DOHH2 (cell line): ENCODE results near the gene HEPH.
"Not testable (repeated sequence)": the region's sequence is repeated elsewhere in the genome, so short reads cannot be mapped to it uniquely, and the experiment has no call there.

Source experiments
- H3F3A ChIP-seq: fragments of 200-600 bp; sonication (generic), shearing (Covaris generic); 2 replicates; pipeline ENCODE4 v1.6.0; 2016; ENCODE audit warnings: antibody characterized with exemption, mild to moderate bottlenecking; ENCODE audit not compliant: control insufficient read depth, insufficient read depth
- H3K27ac ChIP-seq: fragments of 200-600 bp; sonication (generic); 2 replicates; pipeline ENCODE4 v1.5.1; 2014; ENCODE audit warnings: low read depth, mild to moderate bottlenecking, low read length, moderate library complexity
- H3K27me3 ChIP-seq: fragments of 200-600 bp; sonication (generic); 2 replicates; pipeline ENCODE4 v1.6.1; 2014; ENCODE audit warnings: mild to moderate bottlenecking, low read length, mixed read lengths; ENCODE audit not compliant: control insufficient read depth
- H3K36me3 ChIP-seq: fragments of 200-600 bp; sonication (generic); 2 replicates; pipeline ENCODE4 v1.6.1; 2014; ENCODE audit warnings: mild to moderate bottlenecking, low read length, moderate library complexity, mixed read lengths; ENCODE audit not compliant: control insufficient read depth
- H3K4me1 ChIP-seq: fragments of 200-600 bp; sonication (generic); 2 replicates; pipeline ENCODE4 v1.6.1; 2014; ENCODE audit warnings: mild to moderate bottlenecking, low read length, mixed read lengths; ENCODE audit not compliant: control insufficient read depth
- H3K4me2 ChIP-seq: fragments of 200-600 bp; sonication (generic); 2 replicates; pipeline ENCODE4 v1.6.0; 2014; ENCODE audit warnings: mild to moderate bottlenecking, low read length, moderate library complexity
- H3K4me3 ChIP-seq: fragments of 200-600 bp; sonication (generic); 2 replicates; pipeline ENCODE4 v1.5.1; 2014; ENCODE audit warnings: mild to moderate bottlenecking, low read length, mixed read lengths
- H3K79me2 ChIP-seq: fragments of 200-600 bp; sonication (generic); 2 replicates; pipeline ENCODE4 v1.6.1; 2014; ENCODE audit warnings: mild to moderate bottlenecking, low read length, mixed read lengths; ENCODE audit not compliant: control insufficient read depth
- H3K9me2 ChIP-seq: fragments of 200-600 bp; sonication (generic); replicated peaks from 2 replicates; pipeline ENCODE4 v1.6.1; 2014; ENCODE audit warnings: mild to moderate bottlenecking, low read length, mixed read lengths; ENCODE audit not compliant: control insufficient read depth
- H3K9me3 ChIP-seq: fragments of 200-600 bp; sonication (generic); 2 replicates; pipeline ENCODE4 v1.6.1; 2014; ENCODE audit warnings: antibody characterized with exemption, low read length, mixed read lengths; ENCODE audit not compliant: control insufficient read depth, insufficient read depth
- H4K20me1 ChIP-seq: fragments of 200-600 bp; sonication (generic); 2 replicates; pipeline ENCODE4 v1.6.0; 2014; ENCODE audit warnings: low read depth, mild to moderate bottlenecking, antibody characterized with exemption, low read length, moderate library complexity; ENCODE audit not compliant: control insufficient read depth, insufficient read depth
- EZH2phosphoT487 ChIP-seq: fragments of 200-600 bp; sonication (generic); IDR thresholded peaks from 2 replicates; pipeline ENCODE4 v1.6.1; 2017; ENCODE audit warnings: borderline replicate concordance, mild to moderate bottlenecking, antibody characterized with exemption, low read length, moderate library complexity, mixed read lengths
- TF ChIP-seq, protein P1 (sequence below): fragments of 200-600 bp; sonication (generic); IDR thresholded peaks from one replicate; pipeline ENCODE4 v1.5.1; 2014; ENCODE audit warnings: antibody characterized with exemption, mild to moderate bottlenecking, low read depth, low read length; ENCODE audit not compliant: poor library complexity, severe bottlenecking

The HEPH gene

DNA sequence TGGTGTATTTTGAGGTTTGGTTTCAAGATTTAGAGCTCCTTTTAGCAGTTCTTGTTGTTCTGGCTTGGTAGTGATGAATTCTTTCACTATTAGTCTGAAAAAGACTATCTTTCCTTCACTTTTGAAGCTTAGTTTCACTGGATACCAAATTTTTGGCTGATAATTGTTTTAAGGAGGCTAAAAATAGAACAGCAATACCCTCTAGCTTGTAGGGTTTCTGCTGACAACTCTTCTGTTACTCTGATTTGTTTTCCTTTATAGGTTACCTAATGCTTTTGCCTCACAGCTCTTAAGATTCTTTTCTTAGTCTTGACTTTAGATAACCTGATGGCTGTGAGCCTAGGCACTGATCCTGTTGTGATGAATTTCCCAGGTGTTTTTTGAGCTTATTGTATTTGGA, 33.6 kb upstream of the HEPH start:
- no peaks in the 10 kb centered on the region for H3K36me3 ChIP-seq
- no peaks in the 10 kb centered on the region for H3K79me2 ChIP-seq
- H3K27me3 ChIP-seq, result no peaks in the 10 kb centered on the region
- no peaks in the 10 kb centered on the region for H3K9me2 ChIP-seq
- TF ChIP-seq, protein P1, sequence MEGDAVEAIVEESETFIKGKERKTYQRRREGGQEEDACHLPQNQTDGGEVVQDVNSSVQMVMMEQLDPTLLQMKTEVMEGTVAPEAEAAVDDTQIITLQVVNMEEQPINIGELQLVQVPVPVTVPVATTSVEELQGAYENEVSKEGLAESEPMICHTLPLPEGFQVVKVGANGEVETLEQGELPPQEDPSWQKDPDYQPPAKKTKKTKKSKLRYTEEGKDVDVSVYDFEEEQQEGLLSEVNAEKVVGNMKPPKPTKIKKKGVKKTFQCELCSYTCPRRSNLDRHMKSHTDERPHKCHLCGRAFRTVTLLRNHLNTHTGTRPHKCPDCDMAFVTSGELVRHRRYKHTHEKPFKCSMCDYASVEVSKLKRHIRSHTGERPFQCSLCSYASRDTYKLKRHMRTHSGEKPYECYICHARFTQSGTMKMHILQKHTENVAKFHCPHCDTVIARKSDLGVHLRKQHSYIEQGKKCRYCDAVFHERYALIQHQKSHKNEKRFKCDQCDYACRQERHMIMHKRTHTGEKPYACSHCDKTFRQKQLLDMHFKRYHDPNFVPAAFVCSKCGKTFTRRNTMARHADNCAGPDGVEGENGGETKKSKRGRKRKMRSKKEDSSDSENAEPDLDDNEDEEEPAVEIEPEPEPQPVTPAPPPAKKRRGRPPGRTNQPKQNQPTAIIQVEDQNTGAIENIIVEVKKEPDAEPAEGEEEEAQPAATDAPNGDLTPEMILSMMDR, result no peak
- no peak for TF ChIP-seq EZH2phosphoT487
- H3K4me2 ChIP-seq, result no peak overlapping the region
- no peak overlapping the region for H3K27ac ChIP-seq
- no peaks in the 10 kb centered on the region for H3F3A ChIP-seq
- H4K20me1 ChIP-seq, result no peaks in the 10 kb centered on the region
- H3K4me3 ChIP-seq, result no peak overlapping the region
- H3K4me1 ChIP-seq, result no peaks in the 10 kb centered on the region
- H3K9me3 ChIP-seq, result no peaks in the 10 kb centered on the region

DNA sequence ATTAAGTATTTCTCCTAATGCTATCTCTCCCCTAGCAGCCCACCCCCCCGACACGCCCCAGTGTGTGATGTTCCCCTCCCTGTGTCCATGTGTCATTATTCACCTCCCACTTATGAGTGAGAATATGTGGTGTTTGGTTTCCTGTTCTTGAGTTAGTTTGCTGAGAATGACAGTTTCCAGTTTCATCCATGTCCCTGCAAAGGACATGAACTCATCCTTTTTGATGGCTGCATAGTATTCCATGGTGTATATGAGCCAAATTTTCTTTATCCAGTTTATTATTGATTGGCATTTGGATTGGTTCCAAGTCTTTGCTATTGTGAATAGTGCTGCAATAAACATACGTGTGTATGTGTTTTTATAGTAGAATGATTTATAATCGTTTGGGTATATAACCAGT, 28.8 kb upstream of the HEPH start:
- H3K9me2 ChIP-seq, H4K20me1 ChIP-seq, H3F3A ChIP-seq, H3K27ac ChIP-seq, H3K4me3 ChIP-seq, H3K27me3 ChIP-seq, H3K4me2 ChIP-seq, H3K9me3 ChIP-seq, H3K36me3 ChIP-seq, H3K79me2 ChIP-seq, H3K4me1 ChIP-seq: not testable (repeated sequence)

DNA sequence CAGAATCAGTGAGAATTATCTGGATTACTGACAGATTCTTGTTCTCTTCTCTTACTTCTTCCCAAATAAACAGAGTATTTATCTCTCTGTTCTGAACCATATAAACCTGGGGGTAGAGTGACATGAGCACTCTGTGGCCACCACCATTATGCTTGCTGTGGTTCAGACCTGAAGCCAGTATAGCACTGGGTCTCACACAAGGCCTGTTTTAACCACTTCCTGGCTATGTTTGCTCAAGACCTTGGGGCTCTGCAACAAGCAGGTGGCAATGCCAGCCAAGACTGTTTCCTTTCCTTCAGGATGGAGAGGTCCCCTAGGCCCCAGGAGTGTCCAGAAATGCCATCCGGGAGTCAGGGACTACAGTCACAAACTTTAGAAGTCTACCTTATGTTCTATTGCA, 21.7 kb upstream of the HEPH start:
- no peaks in the 10 kb centered on the region for H3K4me1 ChIP-seq
- no peaks in the 10 kb centered on the region for H3K9me3 ChIP-seq
- TF ChIP-seq, protein P1, result no peak
- TF ChIP-seq EZH2phosphoT487, result no peak
- H3K79me2 ChIP-seq, result no peaks in the 10 kb centered on the region
- H3K27me3 ChIP-seq, result no peaks in the 10 kb centered on the region
- H3K36me3 ChIP-seq, result no peaks in the 10 kb centered on the region
- H3K4me2 ChIP-seq, result no peak overlapping the region
- no peaks in the 10 kb centered on the region for H4K20me1 ChIP-seq
- no peaks in the 10 kb centered on the region for H3F3A ChIP-seq
- H3K9me2 ChIP-seq, result no peaks in the 10 kb centered on the region
- no peak overlapping the region for H3K4me3 ChIP-seq
- no peak overlapping the region for H3K27ac ChIP-seq

DNA sequence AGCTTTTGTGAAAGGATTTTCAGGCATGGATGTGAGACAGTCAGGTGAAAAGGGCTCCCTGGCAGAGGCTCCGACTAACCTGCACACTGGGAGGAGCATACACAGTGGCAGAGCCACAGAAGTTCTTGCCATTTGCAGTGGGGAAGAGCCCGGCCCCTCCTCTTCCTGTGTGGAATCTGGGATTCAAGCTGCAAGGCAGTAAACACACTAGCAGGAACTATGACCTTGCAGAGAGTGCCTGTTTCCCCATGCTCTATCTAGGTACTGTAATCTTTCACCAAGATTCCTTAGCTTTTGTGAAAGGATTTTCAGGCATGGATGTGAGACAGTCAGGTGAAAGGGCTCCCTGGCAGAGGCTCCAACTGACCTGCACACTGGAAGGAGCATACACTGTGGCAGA, 19.8 kb upstream of the HEPH start:
- H3K36me3 ChIP-seq, result no peaks in the 10 kb centered on the region
- TF ChIP-seq EZH2phosphoT487, result no peak
- TF ChIP-seq, protein P1, result no peak
- H3F3A ChIP-seq, result no peaks in the 10 kb centered on the region
- H3K27ac ChIP-seq, result no peak overlapping the region
- no peaks in the 10 kb centered on the region for H3K4me1 ChIP-seq
- no peak overlapping the region for H3K4me3 ChIP-seq
- no peaks in the 10 kb centered on the region for H3K9me2 ChIP-seq
- H3K9me3 ChIP-seq, result no peaks in the 10 kb centered on the region
- H3K79me2 ChIP-seq, result no peaks in the 10 kb centered on the region
- H3K4me2 ChIP-seq, result no peak overlapping the region
- no peaks in the 10 kb centered on the region for H4K20me1 ChIP-seq
- H3K27me3 ChIP-seq, result no peaks in the 10 kb centered on the region
